OCI-LY1 (cell line): ENCODE measurements around the gene LMTK2.

ENCODE experiments used
- H2AFZ ChIP-seq: fragments of 200-600 bp; sonication (generic), shearing (Covaris generic); 2 replicates; pipeline ENCODE4 v1.6.0; 2014; ENCODE audit warnings: antibody characterized with exemption, mild to moderate bottlenecking, low read length
- H3F3A ChIP-seq: fragments of 200-600 bp; sonication (generic), shearing (Covaris generic); 2 replicates; pipeline ENCODE4 v1.6.0; 2014; ENCODE audit warnings: mild to moderate bottlenecking, antibody characterized with exemption, low read length, moderate library complexity; ENCODE audit not compliant: insufficient read depth
- H3K27ac ChIP-seq: fragments of 200-600 bp; sonication (generic); 2 replicates; pipeline ENCODE4 v1.5.1; 2014; ENCODE audit warnings: low read length, mixed run types, mild to moderate bottlenecking, low read depth; ENCODE audit not compliant: poor library complexity, severe bottlenecking
- H3K27me3 ChIP-seq: fragments of 200-600 bp; sonication (generic); 2 replicates; pipeline ENCODE4 v1.6.0; 2014; ENCODE audit warnings: antibody characterized with exemption, mild to moderate bottlenecking, low read length, moderate library complexity; ENCODE audit not compliant: insufficient read depth
- H3K36me3 ChIP-seq: fragments of 200-600 bp; sonication (generic); 2 replicates; pipeline ENCODE4 v1.6.1; 2014; ENCODE audit warnings: mild to moderate bottlenecking, antibody characterized with exemption, low read length, moderate library complexity, mixed read lengths; ENCODE audit not compliant: insufficient read depth
- H3K4me1 ChIP-seq: fragments of 200-600 bp; sonication (generic); 2 replicates; pipeline ENCODE4 v1.5.1; 2014; ENCODE audit warnings: mild to moderate bottlenecking, low read length, moderate library complexity; ENCODE audit not compliant: insufficient read depth, severe bottlenecking
- H3K4me2 ChIP-seq: fragments of 200-600 bp; sonication (generic), shearing (Covaris generic); 2 replicates; pipeline ENCODE4 v1.6.1; 2014; ENCODE audit warnings: low read length
- H3K4me3 ChIP-seq: fragments of 200-600 bp; sonication (generic); 2 replicates; pipeline ENCODE4 v1.5.1; 2014; ENCODE audit warnings: low read length, low read depth, mild to moderate bottlenecking, mixed read lengths; ENCODE audit not compliant: poor library complexity, severe bottlenecking
- H3K79me2 ChIP-seq: fragments of 200-600 bp; shearing (Covaris generic); 2 replicates; pipeline ENCODE4 v1.6.1; 2016; ENCODE audit warnings: mixed run types, low read length, mixed read lengths; ENCODE audit not compliant: insufficient read depth
- H3K9ac ChIP-seq: fragments of 200-600 bp; sonication (generic), shearing (Covaris generic); 2 replicates; pipeline ENCODE4 v1.6.1; 2014; ENCODE audit warnings: mild to moderate bottlenecking, low read length, mixed read lengths
- H3K9me2 ChIP-seq: fragments of 200-600 bp; sonication (generic), shearing (Covaris generic); 2 replicates; pipeline ENCODE4 v1.6.1; 2014; ENCODE audit warnings: low read depth, mild to moderate bottlenecking, low read length, mixed read lengths
- H3K9me3 ChIP-seq: fragments of 200-600 bp; shearing (Covaris generic); 2 replicates; pipeline ENCODE4 v1.6.1; 2014; ENCODE audit warnings: low read length, mixed read lengths
- H4K20me1 ChIP-seq: fragments of 200-600 bp; sonication (generic), shearing (Covaris generic); 2 replicates; pipeline ENCODE4 v1.6.0; 2016; ENCODE audit warnings: mild to moderate bottlenecking, low read length; ENCODE audit not compliant: insufficient read depth
- CTCF ChIP-seq: fragments of 200-600 bp; sonication (generic), shearing (Covaris generic); IDR thresholded peaks from 2 replicates; pipeline ENCODE4 v1.5.1; 2017; ENCODE audit warnings: mild to moderate bottlenecking, antibody characterized with exemption, low read length, moderate library complexity, mixed read lengths
- EZH2 ChIP-seq: fragments of 200-600 bp; sonication (generic), shearing (Covaris generic); IDR thresholded peaks from 2 replicates; pipeline ENCODE4 v1.8.0; 2017; ENCODE audit warnings: borderline replicate concordance, mixed run types, mild to moderate bottlenecking, antibody characterized with exemption, low read length, moderate library complexity, mixed read lengths

The LMTK2 gene

GRCh38 chr7:98213296-98213887 is 106.7 kb downstream of the LMTK2 start:
- Histone ChIP-seq H3K9ac (no peak overlapping the region), H3K9me2 (no peaks in the 10 kb centered on the region), H3F3A (0 out of 2 replicates have a peak, but pooled peaks cover 3% of the 10 kb centered on the region), H3K79me2 (no peaks in the 10 kb centered on the region), H4K20me1 (peaks cover 2% of the 10 kb centered on the region; the same call in 1 of the 2 replicates), H3K4me1 (peaks cover 5% of the 10 kb centered on the region), H3K4me2 (no peak overlapping the region), H3K4me3 (no peak overlapping the region), H3K9me3 (no peaks in the 10 kb centered on the region), H3K27me3 (peaks cover 12% of the 10 kb centered on the region; the same call in 1 of the 2 replicates), H3K27ac (no peak overlapping the region), H2AFZ (no peak overlapping the region), H3K36me3 (peaks cover 11% of the 10 kb centered on the region; the same call in 1 of the 2 replicates)
- no peak for TF ChIP-seq CTCF
- TF ChIP-seq EZH2 = no peak

- Histone ChIP-seq H3K27ac (no peak overlapping the region), H3K4me1 (peaks cover 5% of the 10 kb centered on the region), H3K4me3 (no peak overlapping the region), H3K4me2 (no peak overlapping the region), H3K9me3 (peaks cover 3% of the 10 kb centered on the region; the same call in 1 of the 2 replicates), H2AFZ (no peak overlapping the region), H3K9ac (no peak overlapping the region), H4K20me1 (peaks cover 3% of the 10 kb centered on the region), H3K36me3 (peaks cover 16% of the 10 kb centered on the region; the same call in 1 of the 2 replicates), H3F3A (peaks cover 10% of the 10 kb centered on the region; the same call in 1 of the 2 replicates), H3K9me2 (no peaks in the 10 kb centered on the region), H3K79me2 (no peaks in the 10 kb centered on the region), H3K27me3 (peaks cover 17% of the 10 kb centered on the region; the same call in 1 of the 2 replicates)
- no peak for TF ChIP-seq CTCF
- TF ChIP-seq EZH2 = no peak
These were observed 107.5 kb downstream of the LMTK2 start for GRCh38 chr7:98213888-98214810.

GRCh38 chr7:98214811-98215321 is 108.2 kb downstream of the LMTK2 start:
- H4K20me1 ChIP-seq = peaks cover 4% of the 10 kb centered on the region

More at GRCh38 chr7:98214811-98215321, 108.2 kb downstream of the LMTK2 start:
- H3K9me2 ChIP-seq = no peaks in the 10 kb centered on the region
- H3K27me3 ChIP-seq = peaks cover 19% of the 10 kb centered on the region; the same call in 1 of the 2 replicates
- H3K79me2 ChIP-seq = no peaks in the 10 kb centered on the region
- no peak for TF ChIP-seq EZH2
- TF ChIP-seq CTCF = no peak
- no peak overlapping the region for H3K9ac ChIP-seq
- peaks cover 5% of the 10 kb centered on the region; the same call in 1 of the 2 replicates for H3K9me3 ChIP-seq
- H3K36me3 ChIP-seq = peaks cover 19% of the 10 kb centered on the region; the same call in 1 of the 2 replicates
- H3K4me3 ChIP-seq = no peak overlapping the region
- H3K4me1 ChIP-seq = peaks cover 5% of the 10 kb centered on the region
- no peak overlapping the region for H3K4me2 ChIP-seq
- peaks cover 8% of the 10 kb centered on the region; the same call in 1 of the 2 replicates for H3F3A ChIP-seq
- no peak overlapping the region for H3K27ac ChIP-seq
- H2AFZ ChIP-seq = no peak overlapping the region
